ENCODE measurements around the gene MIEF2. TPM values are rescaled to one million over a fixed set of nuclear protein-coding genes. Genes with fewer than 3 reads are reported as not detected.
A peak's percentile ranks its signal among the peaks of the same experiment; 100 is the strongest.

Gene MIEF2
- total and polyA plus RNA-seq, 5 experiments from 2014 or later = 10.7 to 17.4 (median 14.4) TPM

- Mint-ChIP-seq H3K36me3 (peaks cover 0 to 37% (median 0%) of the 10 kb centered on the region in 3 donors), H3K27me3 (no peaks in the 10 kb centered on the region), H3K4me1 (peaks cover 0 to 6% (median 0%) of the 10 kb centered on the region in 4 donors), H3K27ac (peak overlapping the region in 1 of 10 donors; percentile 46), H3K9me3 (no peaks in the 10 kb centered on the region), H3K4me3 (no peak overlapping the region)
- POLR2A ChIA-PET = no interaction called here
- ATAC-seq (no peak), DNase-seq (no peak)
Measured at GRCh38 chr17:18240449-18240848, 20.0 kb upstream of the MIEF2 start.

DNA sequence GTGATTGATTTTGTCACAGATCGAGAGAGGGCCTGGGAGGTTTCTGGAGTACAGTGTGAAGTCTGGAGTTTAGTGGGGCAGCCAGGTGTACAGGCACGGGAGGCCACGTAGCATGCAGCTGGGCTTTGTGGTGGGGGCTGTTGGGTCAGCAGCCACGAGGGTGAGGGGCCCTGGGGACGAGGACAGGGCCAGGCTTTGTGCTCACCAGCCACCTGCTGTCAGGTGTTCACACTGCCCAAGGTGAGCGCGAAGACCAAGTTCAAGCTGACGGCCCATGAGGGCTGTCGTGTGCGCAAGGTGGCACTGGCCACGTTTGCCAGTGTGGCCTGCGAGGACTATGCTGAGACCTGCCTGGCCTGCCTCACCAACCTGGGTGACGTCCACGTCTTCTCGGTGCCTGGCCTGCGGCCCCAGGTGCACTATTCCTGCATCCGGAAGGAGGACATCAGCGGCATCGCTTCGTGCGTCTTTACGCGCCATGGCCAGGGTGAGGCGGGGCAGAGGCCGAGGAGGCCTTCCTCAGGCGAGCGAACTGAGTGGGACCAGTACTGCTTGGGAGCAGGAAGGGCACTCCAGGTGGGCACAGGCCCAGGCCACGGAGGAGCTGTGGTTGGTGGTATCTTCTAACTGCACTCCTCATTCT is 19.1 kb upstream of the MIEF2 start:
- peak overlapping the region in 1 of 10 donors; percentile 46 for H3K27ac Mint-ChIP-seq
- POLR2A ChIA-PET = no interaction called here
- H3K9me3 Mint-ChIP-seq = no peaks in the 10 kb centered on the region
- H3K4me1 Mint-ChIP-seq = peaks cover 0 to 6% (median 0%) of the 10 kb centered on the region in 4 donors
- ATAC-seq (no peak), DNase-seq (no peak)
- no peak overlapping the region for H3K4me3 Mint-ChIP-seq
- H3K27me3 Mint-ChIP-seq = no peaks in the 10 kb centered on the region
- H3K36me3 Mint-ChIP-seq = peaks cover 0 to 39% (median 0%) of the 10 kb centered on the region in 3 donors

- no peak overlapping the region for H3K4me3 Mint-ChIP-seq
- ATAC-seq = no peak
- peaks cover 2 to 5% (median 4%) of the 10 kb centered on the region in 4 donors for H3K4me1 Mint-ChIP-seq
- POLR2A ChIA-PET = interaction anchor here (0.5 kb wide), 1 partner anchor 1284 kb away, joined by 4 read pairs; no protein-coding TSS in a partner anchor
- H3K9me3 Mint-ChIP-seq = no peaks in the 10 kb centered on the region
- H3K27me3 Mint-ChIP-seq = no peaks in the 10 kb centered on the region
- peak overlapping the region in 2 of 10 donors; percentile 3 to 74 for H3K27ac Mint-ChIP-seq
- no peak for DNase-seq
- H3K36me3 Mint-ChIP-seq = peaks cover 0 to 49% (median 5%) of the 10 kb centered on the region in 3 donors
Measured at GRCh38 chr17:18245038-18245776, 15.3 kb upstream of the MIEF2 start.

DNA sequence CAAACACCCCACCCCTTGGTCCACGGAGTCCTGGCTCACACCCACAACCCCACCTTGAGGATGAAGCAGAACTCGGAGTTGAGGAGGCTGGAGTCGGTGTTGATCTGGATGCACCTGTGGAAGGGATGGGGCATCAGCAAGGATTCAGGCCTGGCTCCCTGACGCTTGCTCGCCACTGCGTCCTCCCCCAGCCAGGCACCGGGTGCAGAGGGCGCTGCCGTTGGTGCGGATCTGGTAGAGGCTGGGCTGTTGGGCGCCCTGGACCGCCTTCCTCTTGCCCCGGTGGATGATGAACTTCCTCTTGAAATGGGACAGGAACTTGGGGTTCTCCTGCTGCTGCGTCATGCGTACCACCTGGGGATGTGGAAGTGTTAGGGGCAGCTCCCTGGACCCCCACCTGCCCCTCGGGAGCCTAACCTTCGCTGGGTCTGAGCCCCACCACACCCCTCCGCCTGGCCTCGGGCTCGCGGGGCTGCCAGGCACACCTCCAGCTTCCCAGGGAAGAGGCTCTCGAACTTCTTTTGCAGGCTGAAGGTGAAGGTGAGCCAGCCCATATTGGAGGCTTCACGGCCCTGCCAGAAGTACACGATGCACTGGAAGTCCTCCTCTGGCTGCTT is 14.2 kb upstream of the MIEF2 start:
- POLR2A ChIA-PET = interaction anchor here (0.5 kb wide), 1 partner anchor 1283 kb away, joined by 4 read pairs; no protein-coding TSS in a partner anchor
- Mint-ChIP-seq H3K36me3 (peaks cover 0 to 59% (median 9%) of the 10 kb centered on the region in 3 donors), H3K9me3 (no peaks in the 10 kb centered on the region), H3K27me3 (no peaks in the 10 kb centered on the region), H3K4me3 (no peak overlapping the region), H3K4me1 (peaks cover 2 to 5% (median 4%) of the 10 kb centered on the region in 4 donors), H3K27ac (no peak overlapping the region)
- ATAC-seq (no peak), DNase-seq (no peak)

- Mint-ChIP-seq H3K4me1 (peaks cover 2 to 5% (median 4%) of the 10 kb centered on the region in 4 donors), H3K27me3 (no peaks in the 10 kb centered on the region), H3K9me3 (no peaks in the 10 kb centered on the region), H3K36me3 (peaks cover 0 to 65% (median 9%) of the 10 kb centered on the region in 3 donors), H3K4me3 (no peak overlapping the region), H3K27ac (peak overlapping the region in 2 of 10 donors; percentile 34 to 56)
- DNase-seq = no peak
- POLR2A ChIA-PET = no interaction called here
- ATAC-seq = peak in 1 of 2 donors; percentile 37
Measured at GRCh38 chr17:18246880-18247612, 13.4 kb upstream of the MIEF2 start.

GRCh38 chr17:18247613-18248001 is 12.9 kb upstream of the MIEF2 start:
- H3K4me3 Mint-ChIP-seq = no peak overlapping the region
- peaks cover 0 to 70% (median 9%) of the 10 kb centered on the region in 3 donors for H3K36me3 Mint-ChIP-seq
- no peak overlapping the region for H3K27ac Mint-ChIP-seq

DNA sequence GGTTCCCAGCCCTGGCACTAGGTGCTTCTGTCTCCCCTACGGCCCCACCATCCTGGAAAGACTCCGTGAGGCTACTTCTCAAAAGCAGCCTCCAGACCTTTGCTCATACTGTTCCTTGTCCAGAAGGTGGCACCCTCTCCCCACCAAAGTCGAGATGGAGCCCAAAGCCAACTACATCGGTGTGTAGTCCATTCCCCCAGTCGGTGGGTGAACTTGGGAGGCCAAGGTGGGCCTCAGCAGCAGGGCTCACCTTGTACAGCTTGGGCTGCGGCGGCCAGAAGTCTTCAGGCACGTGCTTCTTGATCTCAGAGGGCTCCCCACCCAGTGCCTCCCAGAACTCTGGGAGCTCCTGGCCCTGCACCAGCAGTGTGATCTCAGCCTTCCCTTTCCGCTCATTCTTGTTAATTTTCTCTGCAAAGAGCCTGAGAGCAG is 12.1 kb upstream of the MIEF2 start:
- peak; percentile 75 to 80 for ATAC-seq
- no peaks in the 10 kb centered on the region for H3K9me3 Mint-ChIP-seq
- peak overlapping the region in 6 of 10 donors; percentile 24 to 88 (median 58) for H3K27ac Mint-ChIP-seq
- peaks cover 0 to 74% (median 9%) of the 10 kb centered on the region in 3 donors for H3K36me3 Mint-ChIP-seq
- POLR2A ChIA-PET = interaction anchor here (1.4 kb wide), 1 partner anchor 66 kb away, joined by 3 read pairs; the partner anchor contains the start of genes SMCR8 and TOP3A
- H3K27me3 Mint-ChIP-seq = no peaks in the 10 kb centered on the region
- H3K4me3 Mint-ChIP-seq = no peak overlapping the region
- H3K4me1 Mint-ChIP-seq = peaks cover 2 to 5% (median 4%) of the 10 kb centered on the region in 4 donors
- peak; percentile 35 to 80 (median 62) for DNase-seq

More at GRCh38 chr17:18247613-18248001, 12.9 kb upstream of the MIEF2 start:
- Mint-ChIP-seq H3K4me1 (peaks cover 2 to 5% (median 4%) of the 10 kb centered on the region in 4 donors), H3K27me3 (no peaks in the 10 kb centered on the region), H3K9me3 (no peaks in the 10 kb centered on the region)
- POLR2A ChIA-PET = interaction anchor here (1.4 kb wide), 1 partner anchor 67 kb away, joined by 3 read pairs; the partner anchor contains the start of genes SMCR8 and TOP3A
- ATAC-seq (no peak), DNase-seq (no peak)

DNA sequence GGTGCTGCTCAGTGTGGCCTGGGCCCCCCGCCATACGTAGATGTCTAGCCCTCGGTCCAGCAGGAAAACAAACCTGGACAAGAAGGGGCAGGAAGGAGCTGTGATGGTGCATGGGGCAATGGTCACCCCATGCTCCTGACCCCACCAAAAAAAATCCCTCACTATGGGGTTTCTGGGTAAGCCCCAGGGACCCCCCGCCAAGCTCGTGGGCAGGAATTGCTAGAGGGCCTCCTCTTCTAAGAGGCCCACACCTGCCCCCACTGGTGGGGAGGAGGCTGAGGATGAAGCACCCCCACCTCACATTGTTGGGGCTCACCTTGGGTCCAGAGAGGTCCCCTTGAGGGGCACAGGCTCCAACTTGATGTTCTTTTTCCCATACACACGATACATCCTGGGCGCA is 11.7 kb upstream of the MIEF2 start:
- Mint-ChIP-seq H3K36me3 (peaks cover 0 to 79% (median 12%) of the 10 kb centered on the region in 3 donors), H3K4me3 (no peak overlapping the region), H3K4me1 (peaks cover 2 to 5% (median 4%) of the 10 kb centered on the region in 4 donors), H3K9me3 (no peaks in the 10 kb centered on the region), H3K27ac (peak overlapping the region in 2 of 10 donors; percentile 67 to 86), H3K27me3 (no peaks in the 10 kb centered on the region)
- no peak for DNase-seq
- POLR2A ChIA-PET = interaction anchor here (1.4 kb wide), 1 partner anchor 66 kb away, joined by 3 read pairs; the partner anchor contains the start of genes SMCR8 and TOP3A
- ATAC-seq = no peak

- DNase-seq = no peak
- no peak overlapping the region for H3K27ac Mint-ChIP-seq
- POLR2A ChIA-PET = interaction anchor here (1.3 kb wide), 1 partner anchor 31 kb away, joined by 3 read pairs; no protein-coding TSS in a partner anchor
- H3K4me1 Mint-ChIP-seq = peaks cover 2 to 7% (median 5%) of the 10 kb centered on the region in 4 donors
- peaks cover 0 to 82% (median 12%) of the 10 kb centered on the region in 3 donors for H3K36me3 Mint-ChIP-seq
- no peak for ATAC-seq
- no peaks in the 10 kb centered on the region for H3K27me3 Mint-ChIP-seq
- H3K9me3 Mint-ChIP-seq = no peaks in the 10 kb centered on the region
- H3K4me3 Mint-ChIP-seq = no peak overlapping the region
Measured at GRCh38 chr17:18250259-18250658, 10.2 kb upstream of the MIEF2 start.

DNA sequence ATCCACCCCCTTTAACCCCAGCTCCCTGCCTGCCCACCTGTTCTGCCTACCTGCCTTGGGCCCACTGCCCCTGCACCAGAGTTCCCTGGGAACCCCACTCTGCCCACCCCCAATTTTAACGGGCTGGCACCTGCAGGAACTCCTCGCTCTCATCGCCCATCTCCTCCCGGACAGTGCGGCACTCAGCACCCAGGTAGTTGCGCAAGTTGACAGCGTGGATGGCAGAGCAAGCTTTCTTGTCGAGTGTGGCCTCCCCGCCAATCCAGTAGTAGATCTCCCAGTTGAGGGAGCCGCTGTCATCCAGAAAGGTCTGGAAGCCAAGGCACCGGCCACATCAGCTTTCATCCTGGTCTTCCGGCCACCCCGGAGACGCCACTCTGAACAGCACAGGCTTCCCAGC is 9.8 kb upstream of the MIEF2 start:
- peak overlapping the region in 1 of 10 donors; percentile 69 for H3K27ac Mint-ChIP-seq
- no peaks in the 10 kb centered on the region for H3K27me3 Mint-ChIP-seq
- POLR2A ChIA-PET = interaction anchor here (1.3 kb wide), 1 partner anchor 32 kb away, joined by 3 read pairs; no protein-coding TSS in a partner anchor
- H3K9me3 Mint-ChIP-seq = no peaks in the 10 kb centered on the region
- peaks cover 0 to 81% (median 12%) of the 10 kb centered on the region in 3 donors for H3K36me3 Mint-ChIP-seq
- DNase-seq (no peak), ATAC-seq (no peak)
- peaks cover 4 to 11% (median 8%) of the 10 kb centered on the region in 4 donors for H3K4me1 Mint-ChIP-seq
- H3K4me3 Mint-ChIP-seq = no peak overlapping the region

- Mint-ChIP-seq H3K4me3 (no peak overlapping the region), H3K27ac (no peak overlapping the region), H3K4me1 (peaks cover 5 to 16% (median 12%) of the 10 kb centered on the region in 4 donors), H3K9me3 (no peaks in the 10 kb centered on the region), H3K27me3 (no peaks in the 10 kb centered on the region), H3K36me3 (peaks cover 0 to 82% (median 12%) of the 10 kb centered on the region in 3 donors)
- no peak for DNase-seq
- POLR2A ChIA-PET = interaction anchor here (1.3 kb wide), 1 partner anchor 32 kb away, joined by 3 read pairs; no protein-coding TSS in a partner anchor
- no peak for ATAC-seq
Measured at GRCh38 chr17:18251204-18251603, 9.3 kb upstream of the MIEF2 start.

- Mint-ChIP-seq H3K4me3 (no peak overlapping the region), H3K36me3 (peaks cover 0 to 78% (median 11%) of the 10 kb centered on the region in 3 donors), H3K27ac (peak overlapping the region in 1 of 10 donors; percentile 24), H3K4me1 (peaks cover 8 to 25% (median 20%) of the 10 kb centered on the region in 4 donors), H3K27me3 (no peaks in the 10 kb centered on the region), H3K9me3 (no peaks in the 10 kb centered on the region)
- POLR2A ChIA-PET = no interaction called here
- ATAC-seq (no peak), DNase-seq (no peak)
Measured at GRCh38 chr17:18252160-18252559, 8.3 kb upstream of the MIEF2 start.

Data from naive thymus-derived CD8-positive, alpha-beta T cell (primary cell).